GM12865 (cell line): ENCODE measurements around the gene RAD52.

ENCODE experiments used
- DNase-seq: peaks from one replicate; pipeline ENCODE4 v3.0.0; 2010; ENCODE audit warnings: low read depth
- H3K4me3 ChIP-seq: 2 replicates; pipeline ENCODE4 v1.5.1; 2011; ENCODE audit warnings: mild to moderate bottlenecking, low read depth, low read length, control low read depth
- CTCF ChIP-seq: IDR thresholded peaks from 2 replicates; pipeline ENCODE4 v1.5.1; 2011; ENCODE audit warnings: low read length, control low read depth, low read depth, inconsistent platforms; ENCODE audit not compliant: insufficient read depth; ENCODE audit errors: missing control alignments

RAD52 gene

GRCh38 chr12:968545-968944, 19.1 kb upstream of the RAD52 start:
- no peak for DNase-seq
- no peak for TF ChIP-seq CTCF
- H3K4me3 ChIP-seq, result no peak overlapping the region

- TF ChIP-seq CTCF, result no peak
- DNase-seq, result no peak
- H3K4me3 ChIP-seq, result no peak overlapping the region
Measured at GRCh38 chr12:967641-968040, 18.1 kb upstream of the RAD52 start.

GRCh38 chr12:966724-967123, 17.2 kb upstream of the RAD52 start:
- DNase-seq, result no peak
- no peak for TF ChIP-seq CTCF
- no peak overlapping the region for H3K4me3 ChIP-seq

- no peak for TF ChIP-seq CTCF
- peak; percentile 78 for DNase-seq
- H3K4me3 ChIP-seq, result no peak overlapping the region
Measured at GRCh38 chr12:958588-959123, 9.2 kb upstream of the RAD52 start.

- no peak for DNase-seq
- TF ChIP-seq CTCF, result no peak
- H3K4me3 ChIP-seq, result no peak overlapping the region
Measured at GRCh38 chr12:955939-956338, 6.4 kb upstream of the RAD52 start.

- H3K4me3 ChIP-seq, result no peak overlapping the region
- no peak for DNase-seq
- no peak for TF ChIP-seq CTCF
Measured at GRCh38 chr12:954741-955140, 5.2 kb upstream of the RAD52 start.

- DNase-seq, result no peak
- no peak overlapping the region for H3K4me3 ChIP-seq
- no peak for TF ChIP-seq CTCF
Measured at GRCh38 chr12:953776-954175, 4.3 kb upstream of the RAD52 start.
